ENCODE measurements around the gene CHI3L1.
A peak's percentile ranks its signal among the peaks of the same experiment; 100 is the strongest.
"Not testable (repeated sequence)": the region's sequence is repeated elsewhere in the genome, so short reads cannot be mapped to it uniquely, and the experiment has no call there.

CHI3L1 gene
- 0 to 0.10 (median 0.04) reads per million in 4 experiments for total RNA-seq

- DNase-seq: no peak
Measured at GRCh38 chr1:203186446-203187303, at the start of gene CHI3L1. TSS of gene CHI3L1 (minus strand) at chr1:203186704. CDS start at chr1:203186623, 81 bp downstream.

GRCh38 chr1:203234901-203235300 lies 48.4 kb upstream of the CHI3L1 start:
- DNase-seq: not testable (repeated sequence)

- no peak for DNase-seq
Measured at GRCh38 chr1:203229471-203230135, 43.1 kb upstream of the CHI3L1 start, which contains the start of gene CHIT1. TSS of gene CHIT1 (minus strand) at chr1:203229673. CDS start at chr1:203229636, 37 bp downstream.

DNA sequence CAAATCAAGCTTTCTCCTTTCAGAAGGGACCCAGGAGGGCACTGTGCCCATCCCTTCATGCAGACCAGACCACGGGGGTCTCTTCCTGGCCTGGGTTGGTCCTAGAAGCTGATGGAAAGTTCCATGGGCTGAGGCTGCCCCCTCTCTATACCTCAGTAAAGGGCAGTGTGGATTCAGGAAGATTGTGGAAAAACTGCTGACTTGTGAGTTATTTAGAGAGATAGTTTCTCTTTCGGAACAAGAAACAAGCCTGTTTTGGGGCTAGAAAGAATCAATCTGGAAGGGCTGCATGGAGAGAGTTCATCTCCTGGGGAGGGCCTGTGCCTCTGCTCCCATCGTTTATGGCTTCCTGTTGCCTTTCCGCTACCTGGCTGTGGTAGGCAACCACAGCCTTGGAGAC lies 42.2 kb upstream of the CHI3L1 start:
- DNase-seq: no peak

DNA sequence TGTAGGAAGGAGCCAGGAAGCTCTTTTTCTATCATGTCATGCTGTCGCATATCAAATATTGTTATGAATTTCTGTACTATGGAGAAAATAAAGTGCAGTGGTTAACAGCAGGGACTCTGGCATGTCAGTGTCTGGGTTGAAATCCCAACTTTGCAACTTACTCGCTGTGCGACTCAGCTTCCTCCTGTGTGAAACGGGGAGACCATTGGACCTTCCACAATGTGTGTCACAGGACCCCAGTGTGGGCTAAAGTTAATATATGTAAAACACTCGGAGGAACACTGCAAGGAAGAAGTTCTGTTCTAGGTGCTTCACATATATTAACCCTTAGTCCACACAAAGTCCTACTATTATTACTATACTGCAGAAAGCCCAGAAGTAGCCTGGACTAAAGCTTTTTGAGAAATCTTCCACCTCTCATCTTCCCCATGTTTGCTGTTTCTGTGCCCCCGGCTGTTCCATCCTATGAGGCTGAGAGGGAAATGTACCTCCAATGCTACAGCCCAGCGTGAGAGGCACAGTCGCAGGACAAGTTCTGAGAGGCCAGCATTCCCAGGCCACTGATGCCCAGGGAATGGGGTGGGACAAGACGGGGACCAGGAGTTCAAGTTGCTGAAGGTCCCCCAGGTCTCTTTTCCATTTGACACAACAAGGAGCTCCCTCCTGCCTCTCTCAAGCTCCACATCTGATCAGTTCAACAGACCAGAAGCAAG lies 41.0 kb upstream of the CHI3L1 start:
- DNase-seq: no peak

GRCh38 chr1:203225071-203225470 lies 38.6 kb upstream of the CHI3L1 start:
- DNase-seq: no peak

DNA sequence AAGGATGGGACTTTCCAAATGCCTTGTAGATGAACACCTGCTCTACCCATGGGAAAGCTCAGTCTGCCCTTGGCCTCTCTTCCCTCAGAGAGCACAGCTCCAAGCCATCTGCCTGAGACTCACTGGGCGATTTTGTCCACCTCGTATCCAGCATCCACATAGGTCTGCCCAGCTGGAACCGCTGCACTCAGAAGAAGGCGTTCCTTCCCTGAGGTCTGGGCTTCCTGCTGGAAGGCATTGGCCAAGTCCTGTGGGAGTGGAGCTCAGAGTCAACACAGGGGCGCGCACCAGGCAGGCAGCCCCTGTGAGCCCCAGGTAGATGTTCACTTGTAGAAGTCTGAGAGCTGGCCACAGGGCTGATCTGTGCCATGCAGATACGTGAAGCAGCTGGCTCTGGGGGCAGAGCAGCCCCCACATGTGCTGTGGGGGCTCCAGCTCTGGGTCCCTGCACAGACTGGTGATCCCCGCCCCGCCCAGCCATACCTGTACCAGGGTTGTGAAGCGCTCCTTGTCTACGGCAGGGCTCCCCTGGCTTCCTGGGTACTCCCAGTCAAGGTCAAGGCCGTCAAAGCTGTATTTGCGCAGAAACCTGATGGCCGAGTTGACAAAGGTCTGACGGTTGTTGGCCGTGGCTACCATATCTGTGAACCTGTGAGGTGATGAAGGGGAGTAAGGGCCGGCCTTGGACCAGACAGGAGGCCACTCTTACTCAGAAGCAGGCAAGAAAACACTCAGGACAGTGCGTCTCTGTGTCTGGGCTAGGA lies 36.7 kb upstream of the CHI3L1 start:
- no peak for DNase-seq

- no peak for DNase-seq
Measured at GRCh38 chr1:203219934-203220333, 33.4 kb upstream of the CHI3L1 start.

- DNase-seq: no peak
Measured at GRCh38 chr1:203219171-203219570, 32.7 kb upstream of the CHI3L1 start.

- no peak for DNase-seq
Measured at GRCh38 chr1:203217668-203218067, 31.2 kb upstream of the CHI3L1 start.

DNA sequence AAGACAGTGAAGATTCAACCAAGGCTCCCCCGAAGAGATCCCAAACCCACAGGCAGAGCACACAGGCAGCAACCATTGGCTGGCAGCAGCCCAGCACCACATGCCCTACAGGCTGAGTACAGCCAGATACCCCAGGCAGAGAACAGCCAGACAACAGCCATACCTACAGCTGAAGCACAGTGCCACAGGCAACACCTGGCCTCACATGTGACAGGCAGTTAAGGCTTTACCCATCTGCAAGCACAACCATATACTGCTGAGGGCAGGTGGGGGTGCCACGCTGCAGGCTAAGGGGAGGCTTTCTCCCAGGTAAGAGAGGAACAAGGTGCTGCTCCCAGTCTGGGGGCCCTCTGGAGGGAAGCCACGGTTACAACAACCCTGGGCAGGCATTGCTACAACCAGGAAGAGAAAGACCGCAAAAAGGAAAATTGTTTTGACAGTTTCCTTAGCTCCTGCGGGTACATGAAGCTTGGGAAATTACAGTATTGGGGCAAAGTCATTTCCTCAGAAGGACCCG lies 30.7 kb upstream of the CHI3L1 start:
- no peak for DNase-seq

DNA sequence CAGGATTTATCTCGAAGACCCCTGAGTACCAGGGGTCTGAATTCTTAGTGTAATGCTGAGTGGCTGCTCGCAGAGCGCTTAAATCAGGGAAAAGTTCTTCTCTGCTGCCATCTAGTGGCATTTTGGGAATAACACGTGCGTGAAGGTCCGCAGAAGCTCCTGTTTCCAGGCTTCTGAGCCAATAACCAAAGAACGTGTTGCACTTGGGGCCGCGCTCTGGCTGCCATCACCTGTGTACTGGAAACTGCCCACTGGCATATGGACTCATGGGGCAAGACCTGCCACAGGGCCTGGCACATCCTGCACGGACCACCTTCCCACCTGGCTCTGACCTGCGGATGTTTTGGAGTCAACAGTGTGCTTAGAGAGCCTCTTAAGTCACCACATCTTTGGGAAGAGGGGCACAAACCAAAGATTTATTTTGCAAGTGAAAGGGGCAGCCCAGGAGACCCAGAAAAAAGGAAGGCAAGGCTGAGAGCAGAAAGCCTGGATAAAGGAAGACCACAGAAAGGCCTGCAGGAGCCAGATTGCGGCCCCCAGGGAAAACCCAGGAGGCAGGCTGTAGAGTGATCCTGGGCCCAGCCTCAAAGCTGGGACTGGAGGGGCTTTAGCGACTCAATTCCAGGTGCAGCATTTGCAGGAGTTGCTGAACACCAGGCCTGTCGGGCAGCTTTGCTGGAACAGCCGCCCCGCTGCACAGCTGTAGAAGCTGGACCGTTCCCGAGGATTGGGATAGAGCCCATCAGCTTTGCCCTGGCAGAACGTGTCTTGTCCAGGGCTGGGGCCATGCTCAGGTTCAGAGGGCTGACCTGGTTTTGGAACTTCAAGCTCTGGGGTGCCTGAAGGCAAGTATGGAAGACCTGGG lies 30.0 kb upstream of the CHI3L1 start:
- DNase-seq: peak; percentile 15

- DNase-seq: no peak
Measured at GRCh38 chr1:203215573-203215972, 29.1 kb upstream of the CHI3L1 start.

DNA sequence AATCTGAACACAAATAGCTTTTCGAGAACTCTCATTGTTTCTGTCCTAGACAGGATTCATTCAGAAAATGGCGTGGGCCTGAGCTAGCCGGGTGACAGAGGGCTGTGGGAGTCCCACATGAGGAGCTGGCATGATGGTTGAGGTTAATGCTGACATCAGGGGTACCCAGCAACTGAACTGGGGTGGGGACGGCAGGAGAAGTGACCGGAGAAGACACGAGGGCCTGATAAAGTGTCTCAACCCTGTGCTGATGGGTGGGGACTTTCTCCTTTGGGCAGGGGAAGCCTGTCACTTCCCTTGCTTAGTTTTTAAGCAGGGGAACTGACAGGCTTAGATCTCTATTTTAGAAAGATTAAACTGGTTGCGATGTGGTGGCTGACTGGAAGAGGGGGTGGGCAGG lies 28.4 kb upstream of the CHI3L1 start:
- DNase-seq: no peak

- DNase-seq: no peak
Measured at GRCh38 chr1:203213126-203213525, 26.6 kb upstream of the CHI3L1 start.

GRCh38 chr1:203211812-203212211 lies 25.3 kb upstream of the CHI3L1 start:
- DNase-seq: no peak

- no peak for DNase-seq
Measured at GRCh38 chr1:203210988-203211387, 24.5 kb upstream of the CHI3L1 start.

GRCh38 chr1:203210350-203210749 lies 23.8 kb upstream of the CHI3L1 start:
- DNase-seq: no peak

DNA sequence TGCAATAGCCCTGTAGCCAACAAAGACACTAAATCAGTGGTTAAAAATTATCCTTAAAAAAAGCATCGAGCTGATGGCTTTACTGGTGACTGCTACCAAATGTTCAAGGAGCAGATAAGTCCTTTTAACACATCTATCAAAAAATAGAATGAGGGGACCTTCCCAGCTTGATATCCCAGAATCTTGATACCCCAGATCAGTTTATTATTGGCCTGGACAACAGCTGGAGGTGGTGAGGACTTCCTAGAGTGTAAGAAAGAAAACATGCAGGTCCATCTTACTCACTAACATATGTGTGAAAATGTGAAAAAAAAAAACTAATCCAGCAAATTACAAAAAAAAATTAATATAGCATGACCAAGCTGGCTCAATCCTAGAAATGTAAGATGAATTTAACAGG lies 21.7 kb upstream of the CHI3L1 start:
- no peak for DNase-seq

GRCh38 chr1:203207751-203208150 lies 21.2 kb upstream of the CHI3L1 start:
- no peak for DNase-seq

DNA sequence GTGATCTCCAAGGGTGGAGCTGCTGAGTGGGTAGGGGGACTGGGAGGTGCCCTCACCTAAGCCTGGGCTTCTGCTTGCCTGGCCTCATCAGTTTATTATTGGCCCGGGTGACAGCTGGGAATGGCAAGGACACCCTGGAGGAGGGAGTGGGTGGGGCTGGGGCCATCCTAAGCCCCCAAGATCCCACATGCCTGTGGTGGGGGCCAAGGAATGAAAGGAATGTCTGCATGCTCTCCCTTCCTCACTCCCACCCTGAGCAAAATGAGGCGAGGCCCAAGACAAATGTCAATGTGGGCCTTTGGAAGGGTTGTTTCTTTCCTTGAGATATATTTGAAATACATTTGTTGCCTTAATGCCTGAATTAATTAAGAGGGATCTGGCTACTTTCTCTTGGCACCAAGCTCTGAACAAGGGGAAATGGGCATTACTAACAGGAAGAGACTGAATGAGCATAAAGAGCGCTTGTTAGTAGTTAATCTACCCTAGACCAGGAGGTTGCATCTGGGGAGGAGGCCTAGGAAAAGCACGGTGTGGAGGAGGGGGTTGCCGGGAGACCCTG lies 19.7 kb upstream of the CHI3L1 start:
- DNase-seq: no peak
